WI38 (cell line): ENCODE data around the gene MIF4GD.
"Not testable (repeated sequence)": the region's sequence is repeated elsewhere in the genome, so short reads cannot be mapped to it uniquely, and the experiment has no call there.

Experiments used
- H3K4me3 ChIP-seq: 2 replicates; pipeline ENCODE4 v1.5.1; 2011; ENCODE audit warnings: low read depth, mild to moderate bottlenecking, control low read depth, low read length
- CTCF ChIP-seq: IDR thresholded peaks from 2 replicates; pipeline ENCODE4 v1.5.1; 2012; ENCODE audit warnings: low read depth, mild to moderate bottlenecking, control low read depth, low read length

Gene MIF4GD

DNA sequence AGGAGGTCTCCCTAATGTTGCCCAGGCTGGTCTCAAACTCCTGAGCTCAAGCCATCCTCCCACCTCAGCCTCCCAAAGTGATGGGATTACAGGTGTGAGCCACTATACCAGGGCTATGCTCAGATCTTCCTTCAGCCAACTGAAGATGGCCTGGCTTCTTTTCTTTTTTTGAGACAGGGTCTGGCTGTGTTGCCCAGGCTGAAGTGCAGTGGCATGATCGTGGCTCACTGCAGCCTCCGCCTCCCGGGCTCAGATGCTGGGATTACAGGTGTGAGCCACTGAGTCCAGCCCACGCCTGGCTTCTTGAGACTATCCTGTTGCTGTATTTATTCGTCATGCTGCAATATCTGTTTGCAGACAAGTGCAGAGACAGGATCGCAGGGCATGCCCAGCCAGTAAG, 14.1 kb upstream of the MIF4GD start:
- no peak overlapping the region for H3K4me3 ChIP-seq
- TF ChIP-seq CTCF, result no peak

- not testable (repeated sequence) for H3K4me3 ChIP-seq
Measured at GRCh38 chr17:75280189-75280588, 9.2 kb upstream of the MIF4GD start.

- no peak overlapping the region for H3K4me3 ChIP-seq
- no peak for TF ChIP-seq CTCF
Measured at GRCh38 chr17:75277664-75278071, 6.6 kb upstream of the MIF4GD start.

- H3K4me3 ChIP-seq, result no peak overlapping the region
- no peak for TF ChIP-seq CTCF
Measured at GRCh38 chr17:75273977-75274708, 3.1 kb upstream of the MIF4GD start.

- no peak overlapping the region for H3K4me3 ChIP-seq
- no peak for TF ChIP-seq CTCF
Measured at GRCh38 chr17:75272848-75273184, 1.8 kb upstream of the MIF4GD start.

GRCh38 chr17:75271955-75272847, 1.2 kb upstream of the MIF4GD start:
- H3K4me3 ChIP-seq, result peak overlapping the region; percentile 72
- no peak for TF ChIP-seq CTCF

DNA sequence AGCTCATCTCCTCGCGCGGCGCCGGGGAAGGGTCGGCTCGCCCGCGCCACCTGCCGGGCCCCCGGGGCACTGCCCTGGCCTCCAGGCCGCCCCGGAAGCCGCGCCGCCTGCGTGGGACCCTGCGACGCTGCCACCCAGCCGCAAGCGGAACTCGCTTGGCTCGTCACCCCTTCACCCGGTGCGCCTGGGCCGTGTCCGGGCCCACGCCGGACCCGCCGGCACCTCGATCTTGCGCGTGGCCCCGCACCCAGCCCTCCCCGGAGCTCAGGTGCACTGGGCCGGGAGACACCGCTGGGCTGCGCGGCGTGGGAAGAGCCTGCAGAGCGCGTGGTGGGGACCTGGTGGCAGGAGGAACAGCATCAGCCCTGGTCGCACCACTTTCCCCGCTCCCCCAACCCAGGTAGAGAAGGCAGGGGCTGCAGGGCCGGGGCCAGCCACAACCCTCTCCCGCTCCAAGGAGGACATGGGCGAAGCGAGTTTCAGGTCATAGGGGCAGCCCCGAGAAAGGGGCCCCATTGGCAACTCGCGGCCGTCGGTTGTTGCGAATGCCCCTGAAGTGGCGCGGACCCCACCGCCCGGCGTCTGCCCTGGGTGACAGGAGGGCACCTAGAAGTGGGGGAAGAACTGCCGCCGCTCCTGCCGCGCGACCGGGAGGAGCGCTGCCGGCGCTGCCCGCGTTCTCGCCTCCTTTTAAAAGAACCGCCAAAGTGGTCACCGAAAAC, 363 bp upstream of the MIF4GD start:
- peak overlapping the region; percentile 87 for H3K4me3 ChIP-seq
- TF ChIP-seq CTCF, result peak; percentile 28; the same call in 1 of the 2 replicates
